C4-2B (cell line): ENCODE measurements around the gene LRRFIP1.

Experiments
- ZFX ChIP-seq: fragments of 450-650 bp; IDR thresholded peaks from 2 replicates; pipeline ENCODE4 v1.6.1; 2017
- TF ChIP-seq, protein P1 (sequence below): fragments of 450-650 bp; conservative IDR thresholded peaks from 2 replicates; pipeline ENCODE4 v1.5.1; 2017; ENCODE audit warnings: mild to moderate bottlenecking

DNA sequence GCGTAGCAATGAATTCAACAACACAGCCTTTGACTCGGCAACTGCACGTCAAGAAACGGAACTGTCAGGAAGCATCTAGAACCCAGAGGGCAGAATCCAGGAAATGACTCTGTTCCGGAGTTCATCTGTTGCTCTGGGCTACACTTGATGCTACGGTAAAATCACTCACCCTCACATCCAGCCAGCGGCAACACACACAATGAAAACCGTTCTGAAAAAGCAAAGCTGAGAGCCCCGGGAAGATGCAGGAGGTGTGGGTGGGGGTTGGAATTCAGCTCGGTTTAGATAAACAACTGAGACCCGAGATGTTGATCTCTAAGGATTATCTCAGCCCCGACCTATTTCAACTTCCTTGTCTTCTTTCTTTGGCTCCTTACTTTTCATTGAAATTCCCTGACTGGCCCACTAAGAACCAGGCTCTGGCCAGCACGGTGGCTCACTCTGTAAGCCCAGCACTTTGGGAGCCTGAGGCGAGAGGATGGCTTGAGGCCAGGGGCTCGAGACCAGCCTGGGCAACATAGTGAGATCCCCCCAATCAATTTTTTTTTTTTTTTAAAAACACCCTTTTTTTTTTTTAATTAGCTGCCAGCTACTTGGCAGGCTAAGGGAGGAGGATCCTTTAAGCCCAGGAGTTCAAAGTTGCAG lies 23.5 kb upstream of the LRRFIP1 start:
- no peak for TF ChIP-seq ZFX
- TF ChIP-seq, protein P1, sequence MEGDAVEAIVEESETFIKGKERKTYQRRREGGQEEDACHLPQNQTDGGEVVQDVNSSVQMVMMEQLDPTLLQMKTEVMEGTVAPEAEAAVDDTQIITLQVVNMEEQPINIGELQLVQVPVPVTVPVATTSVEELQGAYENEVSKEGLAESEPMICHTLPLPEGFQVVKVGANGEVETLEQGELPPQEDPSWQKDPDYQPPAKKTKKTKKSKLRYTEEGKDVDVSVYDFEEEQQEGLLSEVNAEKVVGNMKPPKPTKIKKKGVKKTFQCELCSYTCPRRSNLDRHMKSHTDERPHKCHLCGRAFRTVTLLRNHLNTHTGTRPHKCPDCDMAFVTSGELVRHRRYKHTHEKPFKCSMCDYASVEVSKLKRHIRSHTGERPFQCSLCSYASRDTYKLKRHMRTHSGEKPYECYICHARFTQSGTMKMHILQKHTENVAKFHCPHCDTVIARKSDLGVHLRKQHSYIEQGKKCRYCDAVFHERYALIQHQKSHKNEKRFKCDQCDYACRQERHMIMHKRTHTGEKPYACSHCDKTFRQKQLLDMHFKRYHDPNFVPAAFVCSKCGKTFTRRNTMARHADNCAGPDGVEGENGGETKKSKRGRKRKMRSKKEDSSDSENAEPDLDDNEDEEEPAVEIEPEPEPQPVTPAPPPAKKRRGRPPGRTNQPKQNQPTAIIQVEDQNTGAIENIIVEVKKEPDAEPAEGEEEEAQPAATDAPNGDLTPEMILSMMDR, result no peak
